NCI-H2171 treated with DMSO at 0.1 percent for 48 hours (cell line): ENCODE data around the gene PDX1.

ENCODE experiments used
- DNase-seq: peaks from one replicate; lab custom pipeline; 2025; lab: John Stamatoyannopoulos, UW

Gene PDX1

DNA sequence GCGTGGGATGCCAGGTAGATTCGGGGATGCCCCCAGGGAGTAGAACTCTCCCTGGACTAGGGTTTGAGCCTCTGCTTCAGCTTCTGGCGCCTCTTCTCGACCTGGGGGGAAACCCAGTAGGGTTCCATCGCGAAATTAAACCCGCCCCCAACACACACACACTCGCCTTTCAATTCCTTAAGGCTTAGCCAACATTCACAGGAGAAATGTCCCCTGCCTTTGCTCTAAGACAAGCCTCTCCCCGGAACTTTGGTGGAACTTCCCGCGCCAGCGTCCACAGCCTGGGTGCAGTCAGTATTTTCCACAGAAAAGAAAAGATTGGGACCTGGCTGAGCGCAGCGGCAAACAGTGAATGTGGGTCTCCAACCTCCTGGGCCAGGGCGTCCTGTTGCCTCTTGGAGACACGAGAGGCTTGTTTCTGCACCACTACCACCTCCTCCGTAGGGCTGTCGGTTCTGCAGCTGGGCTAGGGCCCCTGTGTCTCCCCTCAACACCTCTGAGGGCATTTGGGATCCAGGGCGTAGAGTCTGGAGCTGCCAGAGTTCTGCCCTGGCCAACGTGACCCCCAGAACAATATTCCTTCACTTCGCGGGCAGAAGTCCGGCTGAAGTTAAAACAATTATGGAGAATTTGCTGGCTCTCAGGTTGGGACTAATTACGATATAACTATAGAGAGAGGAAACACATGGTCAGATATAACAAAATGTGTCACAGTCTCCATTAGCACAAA, 3.2 kb downstream of the PDX1 start:
- no peak for DNase-seq

DNA sequence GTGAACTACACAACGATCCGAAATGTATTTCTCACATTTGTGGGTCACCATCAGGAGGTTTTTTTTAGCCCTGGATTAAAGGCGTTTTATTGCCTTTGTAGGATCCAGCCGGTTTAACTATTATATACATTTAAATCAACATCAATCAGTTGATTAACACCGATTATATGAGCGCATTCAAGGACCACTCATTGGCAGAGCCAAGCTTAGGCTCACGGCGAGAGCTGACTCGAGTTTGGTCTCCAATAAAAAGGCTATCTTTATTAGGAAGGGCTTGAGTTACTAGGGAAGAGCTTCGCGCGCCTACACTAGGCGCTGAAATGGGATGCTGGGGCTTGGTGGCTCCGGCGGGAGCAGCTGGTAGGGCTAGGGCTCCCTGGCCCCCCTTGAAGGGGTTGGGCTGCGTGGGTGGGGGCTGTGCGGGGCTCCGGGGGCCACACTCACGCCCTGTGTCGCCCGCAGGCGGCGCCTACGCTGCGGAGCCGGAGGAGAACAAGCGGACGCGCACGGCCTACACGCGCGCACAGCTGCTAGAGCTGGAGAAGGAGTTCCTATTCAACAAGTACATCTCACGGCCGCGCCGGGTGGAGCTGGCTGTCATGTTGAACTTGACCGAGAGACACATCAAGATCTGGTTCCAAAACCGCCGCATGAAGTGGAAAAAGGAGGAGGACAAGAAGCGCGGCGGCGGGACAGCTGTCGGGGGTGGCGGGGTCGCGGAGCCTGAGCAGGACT, 4.2 kb downstream of the PDX1 start:
- DNase-seq, result no peak

DNA sequence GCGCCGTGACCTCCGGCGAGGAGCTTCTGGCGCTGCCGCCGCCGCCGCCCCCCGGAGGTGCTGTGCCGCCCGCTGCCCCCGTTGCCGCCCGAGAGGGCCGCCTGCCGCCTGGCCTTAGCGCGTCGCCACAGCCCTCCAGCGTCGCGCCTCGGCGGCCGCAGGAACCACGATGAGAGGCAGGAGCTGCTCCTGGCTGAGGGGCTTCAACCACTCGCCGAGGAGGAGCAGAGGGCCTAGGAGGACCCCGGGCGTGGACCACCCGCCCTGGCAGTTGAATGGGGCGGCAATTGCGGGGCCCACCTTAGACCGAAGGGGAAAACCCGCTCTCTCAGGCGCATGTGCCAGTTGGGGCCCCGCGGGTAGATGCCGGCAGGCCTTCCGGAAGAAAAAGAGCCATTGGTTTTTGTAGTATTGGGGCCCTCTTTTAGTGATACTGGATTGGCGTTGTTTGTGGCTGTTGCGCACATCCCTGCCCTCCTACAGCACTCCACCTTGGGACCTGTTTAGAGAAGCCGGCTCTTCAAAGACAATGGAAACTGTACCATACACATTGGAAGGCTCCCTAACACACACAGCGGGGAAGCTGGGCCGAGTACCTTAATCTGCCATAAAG, 4.8 kb downstream of the PDX1 start:
- no peak for DNase-seq

DNA sequence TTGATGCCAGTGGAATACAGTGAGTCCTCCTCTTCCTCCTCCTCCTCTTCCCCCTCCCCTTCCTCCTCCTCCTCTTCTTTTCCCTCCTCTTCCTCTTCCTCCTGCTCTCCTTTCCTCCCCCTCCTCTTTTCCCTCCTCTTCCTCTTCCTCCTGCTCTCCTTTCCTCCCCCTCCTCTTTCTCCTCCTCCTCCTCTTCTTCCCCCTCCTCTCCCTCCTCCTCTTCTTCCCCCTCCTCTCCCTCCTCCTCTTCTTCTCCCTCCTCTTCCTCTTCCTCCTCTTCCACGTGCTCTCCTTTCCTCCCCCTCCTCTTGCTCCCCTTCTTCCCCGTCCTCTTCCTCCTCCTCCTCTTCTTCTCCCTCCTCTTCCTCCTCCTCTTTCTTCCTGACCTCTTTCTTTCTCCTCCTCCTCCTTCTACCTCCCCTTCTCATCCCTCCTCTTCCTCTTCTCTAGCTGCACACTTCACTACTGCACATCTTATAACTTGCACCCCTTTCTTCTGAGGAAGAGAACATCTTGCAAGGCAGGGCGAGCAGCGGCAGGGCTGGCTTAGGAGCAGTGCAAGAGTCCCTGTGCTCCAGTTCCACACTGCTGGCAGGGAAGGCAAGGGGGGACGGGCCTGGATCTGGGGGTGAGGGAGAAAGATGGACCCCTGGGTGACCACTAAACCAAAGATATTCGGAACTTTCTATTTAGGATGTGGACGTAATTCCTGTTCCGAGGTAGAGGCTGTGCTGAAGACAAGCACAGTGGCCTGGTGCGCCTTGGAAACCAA, 5.6 kb downstream of the PDX1 start:
- no peak for DNase-seq

DNA sequence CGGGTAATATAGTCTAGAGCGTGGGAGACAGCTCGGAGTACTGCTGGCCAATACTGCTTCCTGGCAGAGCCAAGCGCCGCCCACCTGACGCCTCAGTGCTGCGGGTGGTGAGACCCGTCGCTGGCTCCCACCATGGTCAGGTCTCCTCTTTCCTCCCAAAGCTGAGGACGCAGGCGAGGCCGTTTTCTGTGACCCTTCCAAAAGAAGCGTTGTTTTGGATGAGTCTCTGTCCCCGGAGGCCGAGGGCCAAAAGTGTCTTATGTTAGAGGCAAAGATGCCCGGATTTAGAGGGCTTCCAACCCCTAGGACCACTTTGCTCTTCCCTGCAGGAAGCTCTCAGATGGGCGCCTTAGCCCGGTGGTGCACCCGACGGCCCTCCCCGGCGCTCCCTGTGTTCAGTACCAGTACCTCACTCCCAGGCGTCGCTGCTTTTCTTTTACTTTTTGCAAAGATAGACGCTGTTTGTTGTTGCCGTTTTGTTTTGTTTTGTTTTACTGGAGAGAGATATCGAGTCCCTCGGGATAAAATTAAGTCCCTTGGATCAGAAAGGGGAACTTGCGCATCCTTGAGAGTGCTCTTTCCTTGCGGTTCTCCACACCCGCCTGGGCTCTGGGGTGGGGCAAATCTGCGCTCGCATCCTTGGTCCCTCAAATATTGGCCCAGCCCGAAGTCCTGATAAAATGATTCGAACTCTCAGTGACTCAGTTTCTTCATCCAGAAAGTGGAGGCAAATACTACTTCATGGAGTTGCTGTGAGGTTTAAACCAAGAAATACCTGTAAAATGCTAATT, 7.0 kb downstream of the PDX1 start:
- DNase-seq, result no peak

DNA sequence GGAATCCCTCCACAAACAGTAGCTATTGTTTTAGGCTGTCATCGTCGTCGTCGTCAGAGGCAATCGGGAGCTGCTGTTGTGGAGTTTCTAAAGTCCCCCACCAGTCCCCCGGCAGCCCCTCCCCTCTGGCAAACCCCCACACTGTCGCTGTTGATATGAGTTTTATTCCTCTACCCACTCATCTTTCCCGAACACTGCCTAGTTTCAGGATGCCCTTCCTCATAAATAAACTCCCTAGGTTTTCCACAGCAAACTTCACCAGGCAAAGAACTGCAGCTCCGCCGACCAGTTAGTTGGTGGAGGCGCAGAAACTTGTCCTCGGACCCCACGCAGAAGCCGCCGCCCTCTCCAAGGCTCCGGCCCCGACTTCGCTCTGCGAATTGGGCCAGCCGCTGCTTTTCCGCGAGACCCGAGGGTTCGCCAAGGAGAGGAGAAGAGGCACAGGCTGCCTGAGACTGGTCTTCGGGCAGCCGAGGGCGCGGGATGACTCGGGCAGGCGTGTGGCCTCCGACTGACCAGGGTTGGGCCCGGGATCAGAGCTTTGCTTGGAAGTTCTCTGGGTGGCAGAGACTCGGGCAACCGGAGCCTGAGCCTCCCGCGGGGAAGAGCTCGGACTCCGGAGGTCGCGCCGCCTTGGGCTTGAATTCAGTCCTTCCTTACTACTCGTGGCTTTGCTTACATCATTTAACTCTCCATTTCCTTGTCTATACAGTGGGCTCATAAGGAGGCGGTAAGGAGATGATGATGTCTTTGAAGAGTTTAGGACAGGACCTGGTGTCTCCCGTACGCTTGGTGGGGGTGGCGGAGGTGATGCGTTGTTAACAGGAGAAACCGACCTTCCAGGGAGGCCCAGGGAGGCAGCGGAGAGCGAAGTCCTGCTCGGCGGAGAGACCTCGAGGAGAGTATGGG, 7.9 kb downstream of the PDX1 start:
- no peak for DNase-seq

DNA sequence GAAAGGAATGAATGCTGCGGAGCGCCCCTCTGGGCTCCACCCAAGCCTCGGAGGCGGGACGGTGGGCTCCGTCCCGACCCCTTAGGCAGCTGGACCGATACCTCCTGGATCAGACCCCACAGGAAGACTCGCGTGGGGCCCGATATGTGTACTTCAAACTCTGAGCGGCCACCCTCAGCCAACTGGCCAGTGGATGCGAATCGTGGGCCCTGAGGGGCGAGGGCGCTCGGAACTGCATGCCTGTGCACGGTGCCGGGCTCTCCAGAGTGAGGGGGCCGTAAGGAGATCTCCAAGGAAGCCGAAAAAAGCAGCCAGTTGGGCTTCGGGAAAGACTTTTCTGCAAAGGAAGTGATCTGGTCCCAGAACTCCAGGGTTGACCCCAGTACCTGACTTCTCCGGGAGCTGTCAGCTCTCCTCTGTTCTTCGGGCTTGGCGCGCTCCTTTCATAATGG, 8.6 kb downstream of the PDX1 start:
- DNase-seq, result no peak

DNA sequence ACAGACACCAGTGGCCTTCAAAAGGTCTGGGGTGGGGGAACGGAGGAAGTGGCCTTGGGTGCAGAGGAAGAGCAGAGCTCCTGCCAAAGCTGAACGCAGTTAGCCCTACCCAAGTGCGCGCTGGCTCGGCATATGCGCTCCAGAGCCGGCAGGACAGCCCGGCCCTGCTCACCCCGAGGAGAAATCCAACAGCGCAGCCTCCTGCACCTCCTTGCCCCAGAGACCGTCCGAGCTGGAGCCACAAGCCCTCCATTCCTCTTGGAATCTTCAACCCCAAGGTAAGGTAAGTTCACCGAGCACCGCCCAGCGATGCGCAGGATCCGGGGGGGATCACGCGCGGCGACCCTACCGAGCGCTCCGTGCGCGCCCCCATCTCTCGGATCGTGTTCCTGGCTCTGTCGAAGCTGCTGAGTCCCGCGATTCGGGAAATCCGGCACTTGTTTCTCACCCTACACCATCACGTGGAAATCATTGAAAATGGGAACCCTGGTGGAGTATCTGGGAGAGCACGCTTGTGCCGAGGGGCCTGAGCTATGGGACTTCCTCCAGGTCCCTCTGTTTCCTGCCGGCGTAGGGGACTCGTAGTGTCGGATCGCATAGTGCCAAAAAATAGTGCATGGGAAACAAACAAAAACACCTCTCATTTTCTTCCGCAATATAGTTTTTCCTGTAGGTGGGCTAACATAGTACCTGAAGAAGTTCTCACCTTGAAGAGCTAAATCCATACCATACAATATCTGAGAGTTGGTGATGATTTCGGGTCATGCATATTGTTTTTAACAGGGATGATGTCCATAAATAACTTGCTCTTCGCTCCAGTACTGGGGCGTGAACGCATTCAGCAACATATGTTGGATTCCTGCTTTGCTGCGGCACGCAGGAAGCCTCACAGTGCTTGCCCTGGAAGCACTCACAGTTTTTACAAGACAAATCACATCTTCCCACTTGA, 9.3 kb downstream of the PDX1 start:
- DNase-seq, result no peak

DNA sequence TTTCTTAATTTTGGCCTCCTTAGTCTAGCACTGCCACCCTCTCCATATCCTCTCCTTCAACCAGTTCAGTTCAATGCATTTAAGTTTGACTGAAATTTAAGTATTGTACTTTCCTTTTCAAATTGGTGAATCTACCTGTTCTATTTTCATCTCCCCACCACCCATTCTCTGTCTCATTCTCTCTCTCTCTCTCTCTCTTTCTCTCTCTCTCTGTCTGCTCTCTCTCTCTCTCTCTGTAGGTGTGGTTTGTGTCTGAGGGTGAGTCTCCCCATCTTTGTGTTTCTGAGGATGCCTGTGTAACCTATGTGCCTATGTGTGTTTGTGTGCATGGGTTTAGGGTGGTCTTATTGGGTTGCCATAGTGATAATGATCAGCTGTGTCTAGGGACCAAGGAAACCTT, 10.1 kb downstream of the PDX1 start:
- DNase-seq, result no peak

DNA sequence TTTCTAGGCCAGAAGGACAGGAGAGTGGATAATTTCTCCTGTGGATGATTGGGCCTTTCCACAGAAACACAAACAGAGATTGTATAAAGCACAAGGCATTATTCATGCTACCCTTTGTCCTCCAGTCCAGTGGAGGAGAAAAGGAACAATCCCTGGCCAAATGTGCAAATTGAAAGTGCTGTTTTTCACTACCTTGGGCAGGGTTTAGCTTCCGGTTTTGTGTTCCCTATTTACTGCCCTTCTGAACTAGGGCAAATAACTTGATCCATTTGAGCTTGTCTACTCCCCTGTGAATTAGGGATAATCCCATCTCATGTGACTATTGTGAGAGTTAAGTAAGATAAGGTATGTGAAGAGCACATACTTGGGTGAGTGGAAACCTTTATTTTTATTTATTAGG, 13.3 kb downstream of the PDX1 start:
- DNase-seq, result no peak

DNA sequence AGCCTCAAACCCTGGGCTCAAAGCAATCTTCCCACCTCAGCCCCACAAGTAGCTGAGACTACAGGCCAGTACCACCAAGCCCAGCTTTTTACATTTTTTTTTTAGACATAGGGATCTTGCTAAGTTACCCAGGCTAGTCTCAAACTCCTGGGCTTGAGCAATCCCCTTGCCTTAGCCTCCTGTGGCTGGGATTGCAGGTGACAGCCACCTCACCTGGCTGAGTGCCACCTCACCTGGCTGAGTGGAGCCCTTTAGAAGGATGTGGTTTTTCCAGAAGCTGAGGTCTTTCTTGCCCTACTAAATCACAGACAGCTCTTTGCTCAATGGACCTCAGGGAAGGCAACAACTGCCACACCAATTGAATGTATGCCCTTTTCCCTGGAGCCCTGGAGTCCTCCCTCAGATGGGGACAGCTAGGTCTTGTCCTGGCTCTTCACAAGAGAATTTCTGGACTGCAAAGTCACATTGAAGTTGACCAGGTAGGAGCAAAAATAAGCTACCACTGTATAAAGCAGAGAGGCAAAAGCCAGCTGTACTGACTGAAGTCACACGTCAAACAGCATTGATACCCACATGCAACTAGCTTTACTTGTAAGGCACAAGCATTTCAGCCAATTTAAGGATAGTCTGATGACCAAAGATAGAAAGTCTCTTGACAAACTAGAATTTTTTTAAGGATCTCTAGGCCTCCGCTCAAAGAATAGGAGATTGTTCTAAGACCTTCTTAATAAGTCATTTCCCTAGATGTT, 14.0 kb downstream of the PDX1 start:
- DNase-seq, result no peak

DNA sequence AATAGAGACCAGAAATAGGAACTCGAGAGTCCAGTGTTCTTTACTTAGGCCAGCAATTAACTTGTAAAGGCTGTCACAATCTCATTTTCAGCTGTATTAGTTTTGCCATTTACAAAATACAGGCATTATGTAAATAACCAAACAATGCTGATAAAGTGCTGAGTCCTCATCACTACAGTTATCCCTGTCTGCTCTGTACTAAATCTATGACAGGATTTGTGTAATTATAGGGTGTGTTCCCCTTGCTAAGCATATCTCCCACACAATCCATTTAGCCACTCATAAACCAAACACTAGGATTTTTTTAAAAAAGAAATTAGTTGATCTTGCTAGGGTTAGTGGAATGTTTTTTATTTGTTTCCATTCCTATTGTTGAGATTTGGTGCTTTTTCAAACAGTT, 23.2 kb downstream of the PDX1 start:
- DNase-seq, result no peak

DNA sequence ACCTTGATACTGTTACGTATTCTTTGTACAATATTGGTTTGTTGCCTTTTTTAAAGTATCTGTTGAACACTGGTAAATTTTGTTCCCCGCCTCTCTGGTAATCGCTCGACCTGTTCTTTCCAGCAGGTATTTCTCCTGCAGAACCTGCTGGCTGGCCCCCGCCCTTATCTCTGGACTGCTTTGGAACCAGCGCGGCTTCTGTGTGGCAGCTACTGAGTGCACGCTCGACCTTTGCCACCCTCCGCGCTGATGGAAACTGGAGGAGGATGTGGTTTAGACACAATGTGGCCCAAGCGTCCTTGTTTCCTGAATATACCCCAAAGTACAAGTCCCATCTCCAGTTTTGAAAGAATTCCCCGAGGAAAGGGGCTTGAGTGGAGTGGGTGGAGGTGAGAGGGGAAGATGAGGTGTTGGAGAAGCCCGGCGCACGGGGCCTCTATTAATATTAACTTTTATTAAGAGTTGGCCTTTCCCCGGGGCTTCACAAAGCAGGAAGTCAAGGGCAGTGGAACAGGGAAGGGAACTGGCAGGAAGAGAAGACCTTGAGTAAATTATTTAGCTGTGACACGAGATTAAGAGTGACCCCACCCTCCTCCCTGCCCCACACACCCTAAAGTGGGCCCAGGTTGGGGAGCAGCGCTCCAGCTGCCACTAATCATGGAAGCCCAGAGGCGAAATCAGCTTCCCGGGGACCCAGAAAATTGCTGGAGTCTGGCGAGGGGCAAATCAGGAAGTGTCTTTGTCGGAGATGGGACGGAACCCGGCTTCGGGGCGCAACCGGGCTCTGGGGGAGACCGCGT, 33.3 kb downstream of the PDX1 start:
- no peak for DNase-seq

DNA sequence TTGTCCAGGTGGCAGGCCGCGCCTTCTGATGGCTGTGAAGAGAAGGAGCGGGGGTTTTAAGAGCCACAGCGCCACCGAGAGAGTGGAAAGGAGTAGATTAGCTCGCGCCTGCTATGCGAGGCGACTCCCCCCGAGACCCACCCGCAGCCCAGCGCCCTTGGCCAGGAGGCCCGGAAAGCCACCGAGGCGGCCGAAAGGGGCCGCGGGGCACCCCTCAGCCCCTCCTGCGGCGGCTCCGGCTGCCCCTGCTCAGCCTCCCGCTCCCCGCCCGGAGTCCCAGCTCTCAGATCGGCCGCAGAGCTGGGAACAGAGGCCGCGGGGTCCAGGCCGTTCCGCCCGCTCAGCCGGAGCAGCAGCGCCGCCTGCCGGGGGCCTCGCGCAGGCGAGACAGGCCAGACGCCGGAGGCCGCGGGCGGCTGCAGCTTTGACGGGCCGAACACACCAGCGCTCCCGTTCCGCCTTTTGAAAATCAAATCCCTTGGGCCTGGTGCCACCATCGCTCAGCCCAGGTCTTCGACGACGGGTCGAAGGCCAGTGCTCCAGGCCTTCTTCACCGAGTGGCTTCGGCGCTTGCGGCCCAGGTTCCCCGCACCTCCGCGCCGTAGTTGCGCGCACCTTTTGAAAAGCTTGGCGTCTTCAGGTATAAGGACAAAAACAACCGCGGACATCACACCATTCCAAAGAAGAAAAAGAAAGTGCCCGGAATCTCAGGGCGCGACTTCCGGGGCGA, 34.0 kb downstream of the PDX1 start:
- peak; percentile 19 for DNase-seq

DNA sequence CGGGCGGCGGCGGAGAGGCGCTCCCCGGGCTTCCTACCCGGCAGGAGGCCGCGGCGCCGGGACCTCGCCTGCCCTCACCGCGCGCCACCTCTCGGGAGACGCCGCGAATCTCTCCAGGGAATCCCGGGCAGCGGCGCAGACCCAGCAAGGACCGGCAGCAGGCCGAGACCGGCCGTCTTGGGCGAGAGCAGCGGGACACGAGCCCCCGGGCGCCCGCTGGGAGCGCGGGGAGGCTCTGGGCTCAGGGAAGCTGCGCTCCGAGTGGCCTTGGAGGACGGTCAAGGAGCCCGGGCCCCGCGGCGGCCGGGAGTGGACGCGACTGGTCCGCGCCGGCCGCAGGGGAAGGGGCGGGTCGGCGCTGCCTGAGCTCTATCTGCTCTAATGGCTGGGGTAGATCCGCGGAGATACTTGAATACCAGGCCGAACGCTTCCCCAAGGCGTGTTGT, 34.6 kb downstream of the PDX1 start:
- DNase-seq, result no peak

DNA sequence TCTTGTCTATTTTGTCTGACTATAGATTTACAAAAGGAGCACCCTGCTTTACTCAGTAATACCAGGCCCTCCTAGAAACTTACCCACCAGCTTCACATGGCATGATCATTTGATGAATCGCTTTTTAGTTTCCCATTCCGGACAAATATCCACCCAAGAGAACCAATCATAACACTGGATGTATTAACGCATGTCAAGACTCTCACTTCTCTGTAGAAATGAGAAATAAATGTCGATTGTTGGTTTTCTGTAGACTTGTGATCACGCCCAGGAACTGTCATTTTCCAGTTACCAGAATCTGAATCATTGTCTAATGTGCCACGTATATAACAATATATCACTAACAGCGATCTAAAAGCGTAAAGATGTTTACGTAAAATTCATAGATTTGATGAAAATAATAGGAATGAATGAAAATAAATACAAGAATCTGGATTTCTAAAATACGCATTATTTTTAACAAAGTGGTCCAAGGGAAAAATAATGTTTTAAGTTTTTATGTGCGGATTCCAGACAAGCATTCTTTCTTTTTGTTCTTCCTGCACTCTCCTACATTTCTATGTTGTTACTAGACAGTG, 35.3 kb downstream of the PDX1 start:
- no peak for DNase-seq
